EL (cell line): Measurements from ENCODE around the gene COL9A3.
A peak's percentile ranks its signal among the peaks of the same experiment; 100 is the strongest.

Experiments
- DNase-seq: peaks from one replicate; pipeline ENCODE4 v3.0.0-alpha.2; 2016

Gene COL9A3

GRCh38 chr20:62797671-62798532, 18.9 kb upstream of the COL9A3 start:
- no peak for DNase-seq

- DNase-seq = no peak
Observed at GRCh38 chr20:62799036-62799435, 17.8 kb upstream of the COL9A3 start.

DNA sequence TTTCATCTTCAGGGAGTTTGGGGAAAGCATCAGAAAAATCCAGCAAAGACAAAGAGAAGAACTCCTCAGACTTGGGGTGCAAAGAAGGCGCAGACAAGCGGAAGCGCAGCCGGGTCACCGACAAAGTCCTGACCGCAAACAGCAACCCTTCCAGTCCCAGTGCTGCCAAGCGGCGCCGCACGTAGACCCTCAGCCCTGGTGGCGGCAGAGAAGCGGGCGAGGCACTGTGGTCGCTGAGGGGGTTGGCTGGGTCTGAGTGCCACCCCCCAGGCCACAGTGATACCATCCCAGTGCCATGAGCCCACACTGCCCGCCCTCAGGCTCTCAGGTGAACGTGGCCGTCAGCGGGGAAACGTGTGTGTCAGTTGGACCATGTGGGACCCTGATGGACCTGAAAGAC, 17.4 kb upstream of the COL9A3 start:
- DNase-seq = no peak

DNA sequence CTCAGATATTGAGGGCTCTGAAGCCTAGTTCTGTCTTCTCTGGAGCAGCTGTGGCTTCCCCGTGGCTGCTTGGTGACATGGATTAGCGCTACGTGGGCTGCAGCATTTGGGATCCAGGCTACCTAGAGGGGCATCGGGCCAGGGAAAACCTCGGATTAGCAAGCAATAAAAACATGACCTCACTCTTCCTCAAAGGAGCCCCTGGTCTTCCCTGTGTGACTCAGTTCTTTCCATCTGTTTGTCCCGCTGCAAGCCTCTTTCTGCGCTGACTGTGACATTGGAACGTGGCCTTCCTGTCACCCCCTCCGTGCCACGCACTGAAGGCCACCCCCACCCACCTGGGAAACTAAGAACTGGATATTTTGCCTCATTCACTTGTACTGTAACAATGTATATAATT, 17.0 kb upstream of the COL9A3 start:
- no peak for DNase-seq

GRCh38 chr20:62800314-62801259, 16.3 kb upstream of the COL9A3 start:
- no peak for DNase-seq

DNA sequence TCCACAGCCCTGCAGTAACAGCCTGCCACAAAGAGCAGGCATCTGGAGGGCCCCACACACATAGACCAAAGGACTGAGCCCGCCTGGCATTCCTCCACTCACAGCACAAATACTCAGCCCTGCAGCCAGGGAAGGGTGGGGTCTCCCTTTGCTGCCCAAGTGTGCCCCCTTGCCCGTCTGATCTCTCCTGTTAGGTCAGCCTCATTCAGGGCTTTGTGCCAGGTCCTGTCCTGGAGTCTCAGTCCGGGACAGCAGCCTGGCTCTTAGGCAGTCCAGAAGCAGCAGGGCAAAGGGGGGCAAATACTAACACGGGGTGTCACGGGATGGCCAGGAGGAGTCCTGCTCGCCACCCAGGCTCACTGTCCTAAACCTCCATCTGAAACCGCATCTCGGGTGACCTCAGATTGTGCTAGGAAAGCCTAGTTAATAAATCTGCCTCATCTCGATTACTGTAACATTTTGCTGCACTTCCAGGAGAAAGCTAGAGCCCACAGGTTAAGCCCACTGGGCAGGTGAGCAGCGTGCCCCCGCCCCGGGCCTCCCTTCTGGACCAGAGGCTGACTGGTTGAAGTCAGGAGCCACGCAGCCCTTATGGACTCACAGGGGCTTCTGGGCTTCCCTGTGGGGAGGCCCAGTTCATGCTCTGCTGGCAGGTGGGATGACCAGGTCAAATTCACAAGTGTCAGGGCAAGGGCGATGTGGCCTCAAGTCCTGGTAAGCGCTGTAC, 15.4 kb upstream of the COL9A3 start:
- DNase-seq = no peak

- no peak for DNase-seq
Observed at GRCh38 chr20:62802026-62802712, 14.7 kb upstream of the COL9A3 start.

- DNase-seq = no peak
Observed at GRCh38 chr20:62804021-62804626, 12.7 kb upstream of the COL9A3 start.

GRCh38 chr20:62804627-62805154, 12.2 kb upstream of the COL9A3 start, which contains the start of gene OGFR:
Gene OGFR, plus strand, starts transcription at chr20:62804835. Its CDS starts 25 bp downstream, at chr20:62804860.
- DNase-seq = peak; percentile 64

GRCh38 chr20:62805155-62805710, 11.6 kb upstream of the COL9A3 start:
- DNase-seq = no peak

- peak; percentile 29 for DNase-seq
Observed at GRCh38 chr20:62805711-62806382, 11.0 kb upstream of the COL9A3 start.

GRCh38 chr20:62806383-62807050, 10.3 kb upstream of the COL9A3 start:
- DNase-seq = no peak

DNA sequence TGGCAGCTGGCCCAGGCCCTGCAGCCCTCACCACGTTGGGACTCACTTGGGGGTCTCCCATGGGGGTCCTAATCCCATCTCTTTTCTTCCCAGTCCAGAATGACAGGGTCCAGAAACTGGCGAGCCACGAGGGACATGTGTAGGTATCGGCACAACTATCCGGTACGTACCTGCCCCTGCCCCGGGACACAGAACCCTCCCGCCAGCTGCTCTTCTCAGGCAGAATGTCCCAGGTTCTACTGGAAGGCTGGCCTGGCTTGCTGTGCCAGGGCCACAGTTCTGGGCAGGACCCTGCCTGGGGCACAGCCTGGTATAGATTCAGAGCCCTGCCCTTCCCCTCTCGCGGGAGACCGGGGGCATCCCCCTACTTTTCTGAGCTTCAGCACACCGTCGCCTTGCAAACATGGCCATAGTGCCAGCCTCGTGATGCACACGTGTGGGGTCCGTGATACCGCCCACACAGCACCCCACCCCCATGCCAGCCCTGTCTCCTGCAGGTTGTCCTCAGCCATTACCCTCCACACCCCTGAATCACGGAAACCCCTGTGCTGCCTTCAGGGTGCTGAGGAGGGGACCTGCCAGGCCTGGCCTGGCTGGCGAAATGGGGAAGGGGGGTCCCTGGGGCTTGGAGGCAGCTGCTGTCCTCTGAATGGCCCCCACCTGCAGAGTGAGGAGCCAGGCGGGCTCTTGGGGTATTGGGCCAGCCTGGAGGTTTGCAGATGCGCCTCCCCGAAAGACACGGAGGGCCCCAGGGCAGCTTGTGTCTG, 9.2 kb upstream of the COL9A3 start:
- DNase-seq = no peak

- DNase-seq = peak; percentile 66
Observed at GRCh38 chr20:62808211-62808865, 8.5 kb upstream of the COL9A3 start.

DNA sequence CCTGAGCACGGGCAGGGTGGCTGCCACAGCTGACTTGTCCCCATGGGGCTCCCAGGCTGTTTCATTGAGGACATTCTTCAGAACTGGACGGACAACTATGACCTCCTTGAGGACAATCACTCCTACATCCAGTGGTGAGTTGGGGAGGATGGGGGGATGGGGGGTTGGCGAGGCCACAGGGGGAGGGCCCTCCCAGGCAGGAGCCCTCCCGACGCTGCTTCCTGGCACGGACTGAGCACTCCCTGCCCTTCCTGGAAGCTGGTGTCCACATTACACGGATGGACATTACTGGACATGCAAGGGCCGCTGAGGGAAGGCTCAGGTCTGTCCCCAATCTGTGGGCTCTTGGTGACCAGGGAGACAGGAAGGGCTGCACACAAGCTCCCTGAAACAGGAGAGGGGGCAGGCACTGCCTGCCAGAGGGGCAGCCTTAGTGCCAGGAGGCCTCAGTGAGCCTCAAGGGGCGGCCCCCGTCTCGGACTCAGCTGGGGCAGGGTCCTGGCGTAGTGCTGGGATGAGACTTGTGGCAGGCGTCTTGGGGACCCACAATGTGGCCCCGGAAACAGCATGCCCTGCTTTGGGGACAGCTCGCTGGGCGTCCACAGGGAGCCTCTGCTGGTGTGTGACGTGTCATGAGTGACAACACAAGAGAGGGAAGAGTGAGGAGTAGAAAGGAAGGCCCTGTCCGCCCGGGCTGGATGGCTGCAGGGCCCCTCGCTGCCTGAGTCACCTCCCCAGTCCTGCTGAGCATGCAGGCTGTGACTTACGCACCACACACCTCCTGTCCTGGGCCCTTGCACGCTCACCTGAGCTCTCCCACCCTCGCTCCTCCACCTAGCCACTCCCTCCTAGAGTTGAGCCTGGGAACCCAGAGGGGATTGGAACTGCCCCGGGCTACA, 7.1 kb upstream of the COL9A3 start:
- DNase-seq = no peak

- no peak for DNase-seq
Observed at GRCh38 chr20:62811320-62811719, 5.5 kb upstream of the COL9A3 start.

- DNase-seq = no peak
Observed at GRCh38 chr20:62811720-62812119, 5.1 kb upstream of the COL9A3 start.
